Embryonic facial prominence (tissue), 1 donor: ENCODE results near the gene LIN28A.
A peak's percentile ranks its signal among the peaks of the same experiment; 100 is the strongest.

ENCODE experiments used
- DNase-seq: peaks from one replicate; pipeline ENCODE4 v3.0.0-alpha.2; 2016; ENCODE audit errors: extremely low spot score

Gene LIN28A

DNA sequence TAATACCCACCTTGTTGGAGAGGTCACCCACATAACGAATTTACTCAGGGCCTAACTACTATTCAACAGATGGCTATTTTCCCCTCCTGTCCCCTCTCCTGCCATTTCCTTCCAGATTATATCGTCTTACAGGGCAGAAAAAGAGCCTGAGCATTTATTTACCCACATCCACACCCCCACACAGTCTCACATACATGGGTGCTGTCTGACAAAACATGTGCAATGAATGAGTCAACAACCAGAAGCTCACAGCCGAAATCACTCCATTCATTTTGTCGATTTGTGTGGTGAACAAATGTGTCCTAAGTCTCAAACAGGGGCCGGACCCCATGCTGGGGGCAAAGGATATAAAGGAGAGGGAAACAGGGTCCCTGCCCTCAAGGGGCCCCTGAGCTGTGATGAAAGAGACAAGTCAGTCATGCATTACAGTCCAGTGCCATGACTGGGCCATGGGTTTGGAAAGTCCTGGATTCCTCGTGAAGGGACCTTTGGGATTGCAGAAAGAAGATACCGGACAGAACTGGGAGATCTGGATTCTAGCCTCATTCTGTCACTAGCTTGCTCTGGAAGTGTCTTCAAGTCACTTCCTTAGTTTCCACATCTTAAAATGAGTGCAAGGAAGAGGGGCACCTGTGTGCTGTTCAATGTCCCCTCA is 21.7 kb upstream of the LIN28A start:
- DNase-seq = no peak

GRCh38 chr1:26389604-26390247 is 20.9 kb upstream of the LIN28A start:
- DNase-seq = no peak

GRCh38 chr1:26391450-26391849 is 19.2 kb upstream of the LIN28A start:
- no peak for DNase-seq

- DNase-seq = no peak
Observed at GRCh38 chr1:26395754-26396153, 14.9 kb upstream of the LIN28A start.

DNA sequence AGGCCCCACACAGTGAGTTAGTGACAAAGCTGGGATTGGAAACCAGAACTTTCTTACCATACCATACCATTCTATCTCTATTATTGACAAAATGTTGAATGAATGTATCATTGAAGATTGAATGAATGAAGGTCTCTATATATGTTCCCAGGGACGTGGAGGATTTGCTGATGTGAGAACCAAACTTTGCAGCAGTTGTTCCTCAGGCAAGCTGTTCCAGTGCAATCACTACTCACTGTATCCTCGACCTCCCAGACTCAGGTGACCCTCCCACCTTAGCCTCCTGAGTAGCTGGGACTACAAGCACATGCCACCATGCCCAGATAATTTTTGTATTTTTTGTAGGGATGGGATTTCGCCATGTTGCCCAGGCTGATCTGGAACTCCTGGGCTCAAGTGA is 11.6 kb upstream of the LIN28A start:
- no peak for DNase-seq

- no peak for DNase-seq
Observed at GRCh38 chr1:26401891-26402290, 8.7 kb upstream of the LIN28A start.

GRCh38 chr1:26403656-26404055 is 7.0 kb upstream of the LIN28A start:
- DNase-seq = no peak

DNA sequence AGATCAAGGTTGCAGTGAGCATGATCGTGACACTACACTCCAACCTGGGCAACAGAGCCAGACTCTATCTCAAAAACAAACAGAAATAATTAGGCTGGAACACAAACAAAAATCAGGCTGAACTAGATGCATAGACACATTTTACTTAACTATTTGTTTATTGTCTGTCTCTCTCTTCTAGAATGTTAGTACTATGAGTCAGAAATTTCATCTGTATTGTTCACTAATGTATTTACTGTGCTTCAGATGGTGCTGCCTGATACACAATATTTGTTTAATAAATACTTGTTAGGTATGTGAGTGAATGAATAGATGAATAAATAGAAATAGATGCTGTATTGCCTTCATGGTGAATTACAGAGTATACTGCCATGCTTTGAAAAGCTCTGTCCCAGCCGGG is 6.0 kb upstream of the LIN28A start:
- DNase-seq = no peak

DNA sequence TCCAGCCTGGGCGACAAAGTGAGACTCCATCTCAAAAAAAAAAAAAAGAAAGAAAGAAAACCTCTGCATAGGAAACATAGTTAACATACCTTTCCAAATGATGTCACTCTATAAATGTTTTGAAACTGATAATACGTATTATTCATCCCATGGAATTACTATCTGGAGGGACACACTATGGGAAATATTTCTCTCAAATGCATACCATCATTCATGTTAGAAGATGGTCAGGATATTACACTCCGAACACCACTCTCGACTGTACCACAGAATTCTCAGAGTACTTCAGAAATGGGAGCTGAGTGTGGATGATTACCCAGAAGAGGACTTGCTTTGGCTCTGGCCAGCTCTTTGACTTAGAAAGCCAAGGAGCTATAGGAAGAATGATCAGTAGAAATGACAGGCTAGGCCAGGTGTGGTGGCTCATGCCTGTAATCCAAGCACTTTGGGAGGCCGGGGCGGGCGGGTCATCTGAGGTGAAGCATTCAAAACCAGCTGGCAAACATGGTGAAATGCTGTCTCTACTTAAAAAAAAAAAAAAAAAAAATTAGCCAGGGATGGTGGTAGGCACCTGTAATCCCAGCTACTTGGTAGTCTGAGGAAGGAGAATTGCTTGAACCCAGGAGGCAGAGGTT is 5.2 kb upstream of the LIN28A start:
- no peak for DNase-seq

DNA sequence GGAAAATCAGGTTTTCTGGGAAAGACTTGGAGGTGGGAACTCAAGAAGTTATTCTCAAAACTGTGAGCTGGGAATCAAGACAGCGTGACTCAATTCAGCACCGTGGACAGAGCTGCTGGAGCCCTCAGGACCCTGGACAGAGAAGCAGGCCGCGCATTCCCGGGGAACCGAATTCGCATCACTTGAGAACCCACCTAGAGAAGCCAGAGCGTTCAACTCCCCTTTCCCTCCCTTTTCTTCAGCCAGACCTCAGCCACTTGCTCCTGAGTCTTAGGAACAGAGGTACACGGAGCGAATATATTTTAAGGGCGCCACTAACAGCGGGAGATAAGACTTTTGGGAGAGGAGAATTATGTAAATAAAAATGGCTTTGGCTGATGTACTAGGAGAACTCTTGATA is 2.0 kb upstream of the LIN28A start:
- peak; percentile 74 for DNase-seq

DNA sequence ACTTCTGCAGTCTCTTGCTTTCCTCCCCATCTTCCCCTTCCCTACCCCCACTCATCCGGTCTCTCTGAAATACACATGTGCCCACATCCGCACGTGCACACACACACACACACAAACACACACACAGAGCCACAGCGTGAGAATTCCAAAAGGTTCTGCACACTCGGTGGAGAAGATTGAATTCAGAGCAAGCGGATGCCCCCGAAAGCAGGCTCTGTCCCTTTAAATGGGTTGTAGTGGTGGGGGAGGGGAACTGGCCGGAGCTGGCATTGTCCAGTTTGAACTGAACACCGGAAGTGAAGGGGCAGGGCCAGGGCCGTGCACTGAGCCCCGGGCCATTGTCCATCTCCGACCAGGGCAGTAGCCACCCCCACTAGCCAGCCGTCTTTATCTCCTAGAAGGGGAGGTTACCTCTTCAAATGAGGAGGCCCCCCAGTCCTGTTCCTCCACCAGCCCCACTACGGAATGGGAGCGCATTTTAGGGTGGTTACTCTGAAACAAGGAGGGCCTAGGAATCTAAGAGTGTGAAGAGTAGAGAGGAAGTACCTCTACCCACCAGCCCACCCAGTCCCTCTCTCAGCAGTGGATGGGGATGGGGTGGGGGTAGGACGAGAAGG is 1.3 kb upstream of the LIN28A start:
- DNase-seq = no peak

- no peak for DNase-seq
Observed at GRCh38 chr1:26411624-26412074, 1.0 kb downstream of the LIN28A start.

- DNase-seq = no peak
Observed at GRCh38 chr1:26412180-26412840, 1.7 kb downstream of the LIN28A start.

GRCh38 chr1:26413031-26413430 is 2.4 kb downstream of the LIN28A start:
- DNase-seq = no peak

DNA sequence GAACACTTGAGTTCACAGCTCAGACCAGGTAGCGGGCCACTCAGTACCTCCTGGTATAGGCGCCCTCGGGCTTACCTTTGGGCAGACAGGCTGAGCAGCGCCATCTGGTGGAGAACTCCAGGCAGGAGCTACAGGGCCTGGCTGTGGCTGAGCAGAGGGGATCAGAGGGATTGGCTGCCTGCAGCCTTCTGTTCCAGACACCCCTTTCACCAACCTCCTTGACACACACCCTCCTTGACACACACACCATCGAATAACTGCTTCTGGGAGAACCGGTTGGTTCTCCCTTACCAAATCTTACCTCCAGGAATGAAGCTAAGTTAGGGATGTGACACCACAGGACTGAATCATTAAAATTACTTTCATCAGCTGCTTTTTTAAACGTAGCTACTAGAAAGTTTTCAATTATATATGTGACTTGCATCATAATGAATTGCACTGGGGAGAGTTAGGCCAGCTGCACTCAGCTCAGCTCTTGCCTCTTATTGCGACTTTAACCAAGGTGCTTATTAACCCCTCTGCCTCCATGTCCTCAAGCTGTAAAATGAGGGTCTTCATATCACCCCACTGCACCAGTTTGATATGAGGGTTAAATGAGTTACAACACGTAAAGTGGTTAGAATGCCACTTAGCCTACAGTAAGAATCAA is 6.6 kb downstream of the LIN28A start:
- no peak for DNase-seq

GRCh38 chr1:26418865-26419349 is 8.3 kb downstream of the LIN28A start:
- DNase-seq = no peak

DNA sequence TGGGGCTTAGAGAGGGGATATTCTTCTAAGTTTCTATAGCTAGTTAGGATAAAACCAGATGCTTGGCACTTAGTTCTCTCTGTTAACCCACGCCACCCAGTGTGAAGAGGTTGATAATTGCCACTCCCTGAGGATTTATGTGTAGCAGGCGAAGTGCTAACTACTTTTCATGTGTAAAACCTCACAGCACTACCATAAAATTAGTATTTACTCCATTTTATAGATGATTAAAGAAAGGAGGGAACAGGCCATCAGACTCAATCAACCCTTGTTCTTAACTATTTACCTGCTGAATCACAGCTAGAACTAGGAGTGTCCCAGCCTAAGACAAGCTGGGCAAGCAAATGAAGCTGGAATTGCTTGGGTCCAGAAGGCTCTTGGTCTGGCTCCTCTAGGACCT is 8.9 kb downstream of the LIN28A start:
- no peak for DNase-seq

DNA sequence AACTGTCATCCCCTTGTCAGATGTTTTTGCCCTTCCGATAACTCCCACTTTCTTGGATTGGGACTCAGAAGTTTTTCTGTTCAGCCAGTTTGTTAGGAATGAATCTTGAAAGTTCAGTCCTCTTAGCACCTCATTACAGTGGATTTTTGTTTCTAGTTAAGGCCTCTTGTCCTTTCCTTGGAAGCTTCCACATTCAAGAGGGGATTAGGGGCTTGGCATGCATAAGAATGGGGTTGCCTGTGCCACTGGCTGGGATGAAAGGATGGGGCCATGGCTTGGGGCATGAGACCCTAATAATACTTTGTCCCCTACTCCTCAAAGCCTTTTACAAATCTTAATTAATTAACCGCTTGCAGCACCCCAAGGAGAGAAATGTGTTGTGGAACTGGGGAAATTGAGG is 19.1 kb downstream of the LIN28A start:
- DNase-seq = no peak

- peak; percentile 94 for DNase-seq
Observed at GRCh38 chr1:26431979-26432695, 21.5 kb downstream of the LIN28A start, which contains the start of gene DHDDS. Gene DHDDS, plus strand, starts transcription at chr1:26432321. Its CDS starts 625 bp downstream, at chr1:26432946.

DNA sequence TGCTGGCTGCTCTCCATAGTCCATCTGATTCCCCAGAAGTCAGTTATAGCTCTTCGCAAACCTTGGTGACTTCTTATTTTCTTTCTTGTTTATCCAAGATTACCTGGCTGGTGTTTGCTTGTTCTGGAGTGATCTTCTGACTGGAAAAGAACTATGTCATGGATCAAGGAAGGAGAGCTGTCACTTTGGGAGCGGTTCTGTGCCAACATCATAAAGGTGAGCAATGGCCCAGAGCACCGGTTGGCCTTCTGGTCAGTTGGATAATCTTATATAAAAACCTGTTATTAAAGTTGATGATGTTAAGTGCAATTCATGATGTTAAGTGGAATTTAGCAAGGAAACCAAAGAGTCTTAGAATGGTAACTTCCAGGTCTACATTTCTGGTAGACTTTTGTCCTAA is 22.2 kb downstream of the LIN28A start:
- DNase-seq = no peak
